Natural killer cell (primary cell): ENCODE data around the gene SGCD. TPM values are rescaled to one million over a fixed set of nuclear protein-coding genes. Genes with fewer than 3 reads are reported as not detected.

Experiments
- ATAC-seq, 3 donors: fragments of 150-1000 bp in 2 of 3; fragments of 200-7000 bp in 1 of 3; cut with Tn5 transposase; 1 replicate in 1 of 3; 2 replicates in 2 of 3; pipeline ENCODE4 v1.10.0; 2021; ENCODE audit warnings: mild to moderate bottlenecking in 2 of 3, moderate library complexity in 2 of 3
- DNase-seq, 2 donors: peaks; one replicate each; pipeline versions ENCODE4 v3.0.0 to v3.0.0-alpha.2; 2013 to 2021; ENCODE audit warnings: mixed read lengths in 1 of 2
- H3K27ac ChIP-seq: one replicate; pipeline ENCODE4 v1.5.1; 2013; ENCODE audit warnings: mild to moderate bottlenecking, low read length
- H3K27me3 ChIP-seq: one replicate; pipeline ENCODE4 v1.6.1; 2013; ENCODE audit warnings: low read length; ENCODE audit not compliant: control insufficient read depth, insufficient read depth
- H3K36me3 ChIP-seq: one replicate; pipeline ENCODE4 v1.6.1; 2013; ENCODE audit warnings: low read length; ENCODE audit not compliant: control insufficient read depth, insufficient read depth
- H3K4me1 ChIP-seq: one replicate; pipeline ENCODE4 v1.6.1; 2013; ENCODE audit warnings: low read length; ENCODE audit not compliant: control insufficient read depth, insufficient read depth
- H3K4me3 ChIP-seq: one replicate; pipeline ENCODE4 v1.5.1; 2013; ENCODE audit warnings: low read length
- H3K9me3 ChIP-seq: one replicate; pipeline ENCODE4 v1.6.1; 2013; ENCODE audit warnings: low read length; ENCODE audit not compliant: control insufficient read depth, insufficient read depth
- H3K27ac Mint-ChIP-seq, 2 donors: one replicate each; pipeline ENCODE4 v1.8.0; 2022; ENCODE audit warnings: mild to moderate bottlenecking in 2 of 2, mixed read lengths in 2 of 2, moderate library complexity in 1 of 2
- H3K27me3 Mint-ChIP-seq, 2 donors: one replicate each; pipeline ENCODE4 v1.8.0; 2022; ENCODE audit warnings: low read depth in 2 of 2, mixed read lengths in 2 of 2
- H3K36me3 Mint-ChIP-seq: one replicate; pipeline ENCODE4 v1.8.0; 2022; ENCODE audit warnings: mixed read lengths
- H3K4me1 Mint-ChIP-seq, 2 donors: one replicate each; pipeline ENCODE4 v1.8.0; 2022; ENCODE audit warnings: mixed read lengths in 2 of 2
- H3K4me3 Mint-ChIP-seq: one replicate; pipeline ENCODE4 v1.8.0; 2022; ENCODE audit warnings: mild to moderate bottlenecking, moderate library complexity, mixed read lengths
- H3K9me3 Mint-ChIP-seq, 2 donors: one replicate each; pipeline ENCODE4 v1.8.0; 2022; ENCODE audit warnings: mixed read lengths in 2 of 2
- WGBS: methylation state at CpG from one replicate; pipeline ENCODE4 v1.1.7; 2013; ENCODE audit warnings: missing lambda C conversion rate; ENCODE audit not compliant: insufficient coverage; 5-methylcytosine and 5-hydroxymethylcytosine counted together
- intact Hi-C: fragments of 100-400 bp; cut with micrococcal nuclease; formaldehyde crosslinking; loops from one replicate; pipeline ENCODE4 v1.14.2; 2022
- total RNA-seq, 4 donors: library from RNA; stranded (reverse); fragments of 120-200 nt in 1 of 4; gene quantifications; one replicate each; pipeline versions ENCODE4 v1.2.3 to v1.2.4, GENCODE V29; 2013 to 2022
- TF ChIP-seq, protein P1 (sequence below): fragments of 200-600 bp; IDR thresholded peaks from one replicate; pipeline ENCODE4 v1.8.0; 2022; ENCODE audit warnings: antibody characterized with exemption

The SGCD gene
- total RNA-seq, 3 donors from 2014 or later (not counting 1 experiment from before 2014, with no cell fraction given): 0.32 to 2.0 (median 1.4) TPM

DNA sequence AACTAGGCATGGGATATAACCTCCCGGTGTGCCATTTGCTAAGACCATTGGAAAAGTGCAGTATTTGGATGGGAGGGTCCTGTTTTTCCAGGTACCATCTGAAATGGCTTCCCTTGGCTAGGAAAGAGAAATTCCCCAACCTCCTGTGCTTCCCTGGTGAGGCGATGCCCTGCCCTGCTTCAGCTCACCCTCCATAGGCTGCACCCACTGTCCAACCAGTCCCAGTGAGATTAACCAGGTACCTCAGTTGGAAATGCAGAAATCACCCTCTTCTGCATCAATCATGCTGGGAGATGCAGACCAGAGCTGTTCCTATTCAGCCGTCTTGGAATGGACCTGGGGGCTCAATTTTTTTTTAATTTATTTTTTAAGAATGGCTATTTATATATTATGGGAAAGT, 254.8 kb downstream of the SGCD start:
- intact Hi-C loops: no loop called here
- H3K4me3 Mint-ChIP-seq: no peak overlapping the region
- H3K27me3 ChIP-seq: no peaks in the 10 kb centered on the region
- no peak for DNase-seq
- H3K27ac ChIP-seq: no peak overlapping the region
- no peaks in the 10 kb centered on the region for H3K36me3 ChIP-seq
- H3K27me3 Mint-ChIP-seq: peaks cover 26 to 38% of the 10 kb centered on the region in 2 donors
- no peak for ATAC-seq
- H3K9me3 ChIP-seq: no peaks in the 10 kb centered on the region
- H3K9me3 Mint-ChIP-seq: peaks cover 3 to 6% of the 10 kb centered on the region in 2 donors
- no peak overlapping the region for H3K4me3 ChIP-seq
- no peaks in the 10 kb centered on the region for H3K36me3 Mint-ChIP-seq
- H3K4me1 Mint-ChIP-seq: no peaks in the 10 kb centered on the region
- 62% methylated on average over 2 of the region's 3 CpGs for WGBS
- no peaks in the 10 kb centered on the region for H3K4me1 ChIP-seq
- TF ChIP-seq, protein P1, sequence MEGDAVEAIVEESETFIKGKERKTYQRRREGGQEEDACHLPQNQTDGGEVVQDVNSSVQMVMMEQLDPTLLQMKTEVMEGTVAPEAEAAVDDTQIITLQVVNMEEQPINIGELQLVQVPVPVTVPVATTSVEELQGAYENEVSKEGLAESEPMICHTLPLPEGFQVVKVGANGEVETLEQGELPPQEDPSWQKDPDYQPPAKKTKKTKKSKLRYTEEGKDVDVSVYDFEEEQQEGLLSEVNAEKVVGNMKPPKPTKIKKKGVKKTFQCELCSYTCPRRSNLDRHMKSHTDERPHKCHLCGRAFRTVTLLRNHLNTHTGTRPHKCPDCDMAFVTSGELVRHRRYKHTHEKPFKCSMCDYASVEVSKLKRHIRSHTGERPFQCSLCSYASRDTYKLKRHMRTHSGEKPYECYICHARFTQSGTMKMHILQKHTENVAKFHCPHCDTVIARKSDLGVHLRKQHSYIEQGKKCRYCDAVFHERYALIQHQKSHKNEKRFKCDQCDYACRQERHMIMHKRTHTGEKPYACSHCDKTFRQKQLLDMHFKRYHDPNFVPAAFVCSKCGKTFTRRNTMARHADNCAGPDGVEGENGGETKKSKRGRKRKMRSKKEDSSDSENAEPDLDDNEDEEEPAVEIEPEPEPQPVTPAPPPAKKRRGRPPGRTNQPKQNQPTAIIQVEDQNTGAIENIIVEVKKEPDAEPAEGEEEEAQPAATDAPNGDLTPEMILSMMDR: no peak
- H3K27ac Mint-ChIP-seq: no peak overlapping the region

- Histone ChIP-seq H3K4me3 (no peak overlapping the region), H3K27me3 (no peaks in the 10 kb centered on the region), H3K9me3 (no peaks in the 10 kb centered on the region), H3K36me3 (no peaks in the 10 kb centered on the region), H3K4me1 (no peaks in the 10 kb centered on the region), H3K27ac (no peak overlapping the region)
- TF ChIP-seq, protein P1: no peak
- Mint-ChIP-seq H3K27me3 (peaks cover 27 to 37% of the 10 kb centered on the region in 2 donors), H3K4me1 (no peaks in the 10 kb centered on the region), H3K36me3 (no peaks in the 10 kb centered on the region), H3K4me3 (no peak overlapping the region), H3K27ac (no peak overlapping the region), H3K9me3 (peaks cover 3 to 6% of the 10 kb centered on the region in 2 donors)
- ATAC-seq (no peak), DNase-seq (no peak)
- intact Hi-C loops: no loop called here
- WGBS: 42% methylated on average over 2 of the region's 2 CpGs
Observed at GRCh38 chr5:156582193-156582598, 255.2 kb downstream of the SGCD start.

- Mint-ChIP-seq H3K27ac (no peak overlapping the region), H3K36me3 (no peaks in the 10 kb centered on the region), H3K27me3 (peaks cover 24 to 40% of the 10 kb centered on the region in 2 donors), H3K4me1 (no peaks in the 10 kb centered on the region), H3K4me3 (no peak overlapping the region), H3K9me3 (peaks cover 3% of the 10 kb centered on the region in 2 donors)
- H3K9me3 ChIP-seq: no peaks in the 10 kb centered on the region
- no peaks in the 10 kb centered on the region for H3K27me3 ChIP-seq
- H3K4me1 ChIP-seq: no peaks in the 10 kb centered on the region
- no peak overlapping the region for H3K27ac ChIP-seq
- H3K4me3 ChIP-seq: no peak overlapping the region
- intact Hi-C loops: no loop called here
- ATAC-seq (no peak), DNase-seq (no peak)
- TF ChIP-seq, protein P1: no peak
- no peaks in the 10 kb centered on the region for H3K36me3 ChIP-seq
Observed at GRCh38 chr5:156584871-156585270, 257.9 kb downstream of the SGCD start.

DNA sequence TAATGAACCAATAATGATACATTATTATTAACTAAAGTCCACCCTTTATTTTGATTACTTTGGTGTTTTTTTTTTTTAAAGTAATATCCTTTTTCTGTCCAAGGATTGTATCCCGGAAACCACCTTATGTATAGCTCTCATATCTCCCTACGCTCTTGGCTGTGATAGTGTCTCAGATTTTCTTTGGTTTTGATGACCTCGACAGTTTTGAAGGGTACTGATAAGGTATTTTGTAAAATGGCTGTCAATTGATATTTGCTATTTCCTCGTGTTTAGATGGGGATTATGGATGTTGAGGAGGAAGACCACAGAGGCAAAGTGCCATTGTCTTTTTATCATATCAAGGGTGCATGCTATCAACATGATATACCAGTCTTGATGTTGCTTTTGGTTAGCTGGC, 259.0 kb downstream of the SGCD start:
- 68% methylated on average over 2 of the region's 4 CpGs for WGBS
- Histone ChIP-seq H3K27ac (no peak overlapping the region), H3K4me1 (no peaks in the 10 kb centered on the region), H3K27me3 (no peaks in the 10 kb centered on the region), H3K4me3 (no peak overlapping the region), H3K36me3 (no peaks in the 10 kb centered on the region), H3K9me3 (no peaks in the 10 kb centered on the region)
- Mint-ChIP-seq H3K4me3 (no peak overlapping the region), H3K4me1 (no peaks in the 10 kb centered on the region), H3K9me3 (no peaks in the 10 kb centered on the region), H3K27me3 (peaks cover 24 to 40% of the 10 kb centered on the region in 2 donors), H3K36me3 (no peaks in the 10 kb centered on the region), H3K27ac (no peak overlapping the region)
- intact Hi-C loops: no loop called here
- no peak for ATAC-seq
- TF ChIP-seq, protein P1: no peak
- DNase-seq: no peak
